Raji (cell line): ENCODE data around the gene YY1.

ENCODE experiments used
- POLR2A ChIP-seq: IDR thresholded peaks from 2 replicates; pipeline ENCODE4 v1.6.1; 2011; ENCODE audit warnings: low read depth, low read length, control low read depth; ENCODE audit not compliant: insufficient read depth

Gene YY1

GRCh38 chr14:100268591-100269207 lies 29.8 kb downstream of the YY1 start:
- no peak for TF ChIP-seq POLR2A

GRCh38 chr14:100271247-100271939 lies 32.4 kb downstream of the YY1 start:
- TF ChIP-seq POLR2A, result no peak

GRCh38 chr14:100274250-100274649 lies 35.3 kb downstream of the YY1 start:
- TF ChIP-seq POLR2A, result no peak

GRCh38 chr14:100275214-100275613 lies 36.3 kb downstream of the YY1 start:
- TF ChIP-seq POLR2A, result no peak

GRCh38 chr14:100278702-100279101 lies 39.8 kb downstream of the YY1 start:
- TF ChIP-seq POLR2A, result no peak

GRCh38 chr14:100279133-100279532 lies 40.2 kb downstream of the YY1 start:
- no peak for TF ChIP-seq POLR2A

GRCh38 chr14:100279563-100279962 lies 40.6 kb downstream of the YY1 start:
- no peak for TF ChIP-seq POLR2A

- no peak for TF ChIP-seq POLR2A
These were observed 42.5 kb downstream of the YY1 start for GRCh38 chr14:100281286-100282082.

GRCh38 chr14:100282083-100282350 lies 43.1 kb downstream of the YY1 start:
- no peak for TF ChIP-seq POLR2A

GRCh38 chr14:100282766-100283419 lies 43.9 kb downstream of the YY1 start:
- no peak for TF ChIP-seq POLR2A

GRCh38 chr14:100283984-100284881 lies 45.3 kb downstream of the YY1 start:
- no peak for TF ChIP-seq POLR2A

- peak; percentile 67 for TF ChIP-seq POLR2A
These were observed 46.3 kb downstream of the YY1 start for GRCh38 chr14:100285021-100285912.

- no peak for TF ChIP-seq POLR2A
These were observed 47.0 kb downstream of the YY1 start for GRCh38 chr14:100285913-100286400.
